HEK293 (cell line): ENCODE results near the gene PRSS1.

Experiments
- CTCF ChIA-PET: fragments of 350-600 bp; formaldehyde crosslinking; extraction: SDS; loops from one replicate; lab custom pipeline; 2021; ENCODE audit warnings: antibody characterized with exemption; lab: Yijun Ruan, JAX
- POLR2A ChIA-PET: fragments of 300-600 bp; formaldehyde crosslinking; extraction: SDS; loops from one replicate; lab custom pipeline; 2020; ENCODE audit warnings: antibody characterized with exemption, inconsistent platforms; lab: Yijun Ruan, JAX
- H3K27ac ChIP-seq: fragments of 200-500 bp; sonication (Bioruptor generic); 2 replicates; pipeline ENCODE4 v1.5.1; 2014; ENCODE audit warnings: low read depth, low read length, control low read depth, inconsistent platforms; ENCODE audit errors: extremely low read depth
- H3K36me3 ChIP-seq, 2 experiments: fragments of 200-500 bp in 1 of 2; sonication (Bioruptor generic) in 1 of 2; 1 replicate in 1 of 2; 2 replicates in 1 of 2; pipeline ENCODE4 v1.5.1; 2014 to 2017; ENCODE audit warnings: inconsistent platforms in 2 of 2, low read length in 2 of 2; ENCODE audit not compliant: control insufficient read depth in 2 of 2, insufficient read depth in 1 of 2
- H3K4me1 ChIP-seq: fragments of 200-500 bp; sonication (Bioruptor generic); 2 replicates; pipeline ENCODE4 v1.5.1; 2014; ENCODE audit warnings: mild to moderate bottlenecking, low read length, inconsistent platforms; ENCODE audit not compliant: control insufficient read depth, insufficient read depth
- H3K4me3 ChIP-seq: 2 replicates; pipeline ENCODE4 v1.5.1; 2011; ENCODE audit warnings: low read depth, mild to moderate bottlenecking, control low read depth, low read length, moderate library complexity
- H3K9me3 ChIP-seq: fragments of 200-500 bp; sonication (Bioruptor generic); 2 replicates; pipeline ENCODE4 v1.5.1; 2014; ENCODE audit warnings: low read depth, low read length, inconsistent platforms; ENCODE audit not compliant: control insufficient read depth, insufficient read depth
- HOXC10 ChIP-seq: sonication (generic); formaldehyde crosslinking; IDR thresholded peaks from 2 replicates; pipeline ENCODE4 v1.8.1; 2023; ENCODE audit warnings: mild to moderate bottlenecking, missing genetic modification reagents
- KLF10 ChIP-seq: fragments of 450-650 bp; IDR thresholded peaks from 2 replicates; pipeline ENCODE4 v1.5.1; 2018; ENCODE audit warnings: missing biosample characterization, mild to moderate bottlenecking, missing genetic modification characterization
- KLF8 ChIP-seq: fragments of 450-650 bp; formaldehyde crosslinking; IDR thresholded peaks from 2 replicates; pipeline ENCODE4 v1.5.1; 2016; ENCODE audit warnings: missing biosample characterization, missing genetic modification characterization
- PBX3 ChIP-seq: sonication (generic); formaldehyde crosslinking; IDR thresholded peaks from 2 replicates; pipeline ENCODE4 v1.8.1; 2022; ENCODE audit warnings: mild to moderate bottlenecking, moderate library complexity, missing genetic modification reagents
- PRDM10 ChIP-seq: fragments of 450-650 bp; formaldehyde crosslinking; IDR thresholded peaks from 2 replicates; pipeline ENCODE4 v1.5.1; 2016; ENCODE audit warnings: missing biosample characterization, missing genetic modification characterization
- REST ChIP-seq: fragments of 450-650 bp; formaldehyde crosslinking; IDR thresholded peaks from 2 replicates; pipeline ENCODE4 v1.5.1; 2016; ENCODE audit warnings: missing biosample characterization, missing genetic modification characterization
- SCRT1 ChIP-seq: fragments of 450-650 bp; formaldehyde crosslinking; IDR thresholded peaks from 2 replicates; pipeline ENCODE4 v1.5.1; 2016; ENCODE audit warnings: missing biosample characterization, missing genetic modification characterization, borderline replicate concordance
- TRIM28 ChIP-seq: IDR thresholded peaks from 2 replicates; pipeline ENCODE4 v1.6.1; 2011; ENCODE audit warnings: low read length, control low read depth, borderline replicate concordance
- WT1 ChIP-seq: fragments of 450-650 bp; formaldehyde crosslinking; IDR thresholded peaks from 2 replicates; pipeline ENCODE4 v1.5.1; 2016; ENCODE audit warnings: missing biosample characterization, missing genetic modification characterization
- ZBTB11 ChIP-seq: fragments of 450-650 bp; formaldehyde crosslinking; conservative IDR thresholded peaks from 2 replicates; pipeline ENCODE4 v1.5.1; 2016; ENCODE audit warnings: low read depth, missing biosample characterization, missing genetic modification characterization
- ZNF2 ChIP-seq: fragments of 450-650 bp; formaldehyde crosslinking; IDR thresholded peaks from 2 replicates; pipeline ENCODE4 v1.5.1; 2016; ENCODE audit warnings: missing biosample characterization, missing genetic modification characterization
- ZNF350 ChIP-seq: fragments of 450-650 bp; formaldehyde crosslinking; IDR thresholded peaks from 2 replicates; pipeline ENCODE4 v1.5.0; 2017; ENCODE audit warnings: missing biosample characterization, mild to moderate bottlenecking, missing genetic modification characterization
- ZNF416 ChIP-seq: fragments of 450-650 bp; formaldehyde crosslinking; IDR thresholded peaks from 2 replicates; pipeline ENCODE4 v1.5.1; 2016; ENCODE audit warnings: missing biosample characterization, missing genetic modification characterization
- ZNF426 ChIP-seq: fragments of 450-650 bp; formaldehyde crosslinking; IDR thresholded peaks from 2 replicates; pipeline ENCODE4 v1.5.1; 2017; ENCODE audit warnings: missing biosample characterization, missing genetic modification characterization, mild to moderate bottlenecking, inconsistent platforms, moderate library complexity
- ZNF549 ChIP-seq: fragments of 450-650 bp; IDR thresholded peaks from 2 replicates; pipeline ENCODE4 v1.5.1; 2018; ENCODE audit warnings: missing biosample characterization, missing genetic modification characterization, mild to moderate bottlenecking, inconsistent platforms, moderate library complexity
- ZNF558 ChIP-seq: fragments of 450-650 bp; formaldehyde crosslinking; IDR thresholded peaks from 2 replicates; pipeline ENCODE4 v1.5.1; 2016; ENCODE audit warnings: missing biosample characterization, missing genetic modification characterization
- ZNF571 ChIP-seq: fragments of 450-650 bp; formaldehyde crosslinking; IDR thresholded peaks from 2 replicates; pipeline ENCODE4 v1.5.0; 2017; ENCODE audit warnings: missing biosample characterization, missing genetic modification characterization
- ZNF580 ChIP-seq: fragments of 450-650 bp; formaldehyde crosslinking; IDR thresholded peaks from 2 replicates; pipeline ENCODE4 v1.5.1; 2016; ENCODE audit warnings: missing biosample characterization, missing genetic modification characterization
- ZNF600 ChIP-seq: fragments of 450-650 bp; formaldehyde crosslinking; IDR thresholded peaks from 2 replicates; pipeline ENCODE4 v1.5.1; 2016; ENCODE audit warnings: missing biosample characterization, missing genetic modification characterization
- ZNF670 ChIP-seq: fragments of 450-650 bp; formaldehyde crosslinking; IDR thresholded peaks from 2 replicates; pipeline ENCODE4 v1.5.1; 2016; ENCODE audit warnings: missing biosample characterization, missing genetic modification characterization, low read depth
- ZNF677 ChIP-seq: fragments of 450-650 bp; IDR thresholded peaks from 2 replicates; pipeline ENCODE4 v1.5.0; 2018; ENCODE audit warnings: missing biosample characterization, mild to moderate bottlenecking, missing genetic modification characterization, moderate library complexity
- ZNF843 ChIP-seq: fragments of 450-650 bp; formaldehyde crosslinking; IDR thresholded peaks from 2 replicates; pipeline ENCODE4 v1.5.1; 2016; ENCODE audit warnings: missing biosample characterization, missing genetic modification characterization
- ZXDB ChIP-seq: fragments of 450-650 bp; formaldehyde crosslinking; IDR thresholded peaks from 2 replicates; pipeline ENCODE4 v1.5.1; 2016; ENCODE audit warnings: missing biosample characterization, missing genetic modification characterization

Gene PRSS1

GRCh38 chr7:142718313-142718712 lies 31.0 kb upstream of the PRSS1 start:
- H3K9me3 ChIP-seq, result no peaks in the 10 kb centered on the region
- no peaks in the 10 kb centered on the region for H3K36me3 ChIP-seq
- ChIA-PET CTCF (interaction anchor here (0.8 to 0.9 kb wide), 2 partner anchors 65 to 155 kb away, joined by 4 to 5 read pairs; no protein-coding TSS in a partner anchor), POLR2A (no interaction called here)
- no peak overlapping the region for H3K4me3 ChIP-seq
- no peaks in the 10 kb centered on the region for H3K4me1 ChIP-seq
- no peak for TF ChIP-seq KLF10
- no peak for TF ChIP-seq ZNF670 (tag by site-specific recombination)
- no peak for TF ChIP-seq TRIM28
- TF ChIP-seq ZNF571, result no peak
- no peak for TF ChIP-seq ZNF558 (tag by site-specific recombination)
- no peak for TF ChIP-seq WT1
- no peak for TF ChIP-seq SCRT1 (tag by site-specific recombination)
- TF ChIP-seq KLF8, result no peak
- no peak for TF ChIP-seq ZNF843 (tag by site-specific recombination)
- no peak for TF ChIP-seq ZNF350
- no peak for TF ChIP-seq ZXDB (tag by site-specific recombination)
- no peak for TF ChIP-seq ZNF677
- no peak for TF ChIP-seq PBX3
- no peak for TF ChIP-seq ZNF580
- TF ChIP-seq ZBTB11, result no peak
- no peak for TF ChIP-seq HOXC10 (CRISPR knock-in tag)
- H3K27ac ChIP-seq, result no peak overlapping the region

GRCh38 chr7:142720172-142720773 lies 29.0 kb upstream of the PRSS1 start:
- no peak overlapping the region for H3K4me3 ChIP-seq
- H3K27ac ChIP-seq, result no peak overlapping the region
- H3K4me1 ChIP-seq, result no peaks in the 10 kb centered on the region
- ChIA-PET CTCF (interaction anchor here (0.7 to 1.7 kb wide), 2 partner anchors 8 to 59 kb away, joined by 3 to 7 read pairs; no protein-coding TSS in a partner anchor), POLR2A (no interaction called here)
- H3K36me3 ChIP-seq, result no peaks in the 10 kb centered on the region
- H3K9me3 ChIP-seq, result no peaks in the 10 kb centered on the region
- TF ChIP-seq ZNF600 (no peak), REST (tag by site-specific recombination) (no peak), ZNF416 (no peak), ZNF426 (no peak), SCRT1 (tag by site-specific recombination) (no peak), ZNF2 (tag by site-specific recombination) (no peak), ZNF549 (no peak), PRDM10 (tag by site-specific recombination) (no peak)
